Nephron (organoid): Measurements from ENCODE around the gene IFT43.

Experiments
- H3K27ac Mint-ChIP-seq, 3 experiments: 2 replicates each; pipeline ENCODE4 v1.8.0; 2020; ENCODE audit warnings: mixed read lengths in 3 of 3, mild to moderate bottlenecking in 2 of 3, moderate library complexity in 1 of 3
- H3K27me3 Mint-ChIP-seq: 2 replicates; pipeline ENCODE4 v1.8.0; 2021; ENCODE audit warnings: low read depth, mild to moderate bottlenecking, moderate library complexity, mixed read lengths
- H3K36me3 Mint-ChIP-seq: 2 replicates; pipeline ENCODE4 v1.8.0; 2020; ENCODE audit warnings: low read depth, mixed read lengths
- H3K4me1 Mint-ChIP-seq: 2 replicates; pipeline ENCODE4 v1.8.0; 2020; ENCODE audit warnings: mixed read lengths
- H3K4me3 Mint-ChIP-seq, 3 experiments: 2 replicates each; pipeline ENCODE4 v1.8.0; 2020; ENCODE audit warnings: mild to moderate bottlenecking in 3 of 3, mixed read lengths in 3 of 3, moderate library complexity in 2 of 3
- H3K9me3 Mint-ChIP-seq: 2 replicates; pipeline ENCODE4 v1.8.0; 2020; ENCODE audit warnings: mixed read lengths
- CTCF ChIP-seq, 3 experiments: fragments of 200-600 bp; sonication (generic); IDR thresholded peaks; one replicate each; pipeline ENCODE4 v1.5.0; 2021; ENCODE audit warnings: antibody characterized with exemption in 3 of 3; ENCODE audit not compliant: unreplicated experiment in 3 of 3

IFT43 gene

GRCh38 chr14:75980856-75981255 lies 4.7 kb upstream of the IFT43 start:
- no peaks in the 10 kb centered on the region for H3K36me3 Mint-ChIP-seq
- H3K4me1 Mint-ChIP-seq = peaks cover 80% of the 10 kb centered on the region
- TF ChIP-seq CTCF (IDR thresholded peaks at IDR 0.05; ENCODE audit: unreplicated experiment in 3 of 3) = no peak
- H3K27me3 Mint-ChIP-seq = no peaks in the 10 kb centered on the region
- peak overlapping the region; percentile 91 to 96 (median 96) for H3K27ac Mint-ChIP-seq
- peak overlapping the region; percentile 83 to 90 (median 89) for H3K4me3 Mint-ChIP-seq
- no peaks in the 10 kb centered on the region for H3K9me3 Mint-ChIP-seq

- no peaks in the 10 kb centered on the region for H3K27me3 Mint-ChIP-seq
- no peaks in the 10 kb centered on the region for H3K36me3 Mint-ChIP-seq
- TF ChIP-seq CTCF (IDR thresholded peaks at IDR 0.05; ENCODE audit: unreplicated experiment in 3 of 3) = no peak
- H3K4me1 Mint-ChIP-seq = peaks cover 83% of the 10 kb centered on the region
- peak within 1 kb of the TSS; percentile 91 to 96 (median 96) for H3K27ac Mint-ChIP-seq
- no peaks in the 10 kb centered on the region for H3K9me3 Mint-ChIP-seq
- peak within 1 kb of the TSS; percentile 83 to 97 (median 92) for H3K4me3 Mint-ChIP-seq
Measured at GRCh38 chr14:75981426-75982265, 3.9 kb upstream of the IFT43 start, which contains the start of gene TGFB3. TGFB3 (minus strand) TSS chr14:75981995; CDS start chr14:75980893, 1,102 bp downstream.

- H3K36me3 Mint-ChIP-seq = no peaks in the 10 kb centered on the region
- no peaks in the 10 kb centered on the region for H3K27me3 Mint-ChIP-seq
- H3K4me3 Mint-ChIP-seq = peak overlapping the region; percentile 83 to 97 (median 92)
- no peaks in the 10 kb centered on the region for H3K9me3 Mint-ChIP-seq
- TF ChIP-seq CTCF (IDR thresholded peaks at IDR 0.05; ENCODE audit: unreplicated experiment in 3 of 3) = peak; percentile 68 to 75 (median 73)
- H3K4me1 Mint-ChIP-seq = peaks cover 79% of the 10 kb centered on the region
- peak overlapping the region; percentile 91 to 96 (median 96) for H3K27ac Mint-ChIP-seq
Measured at GRCh38 chr14:75982266-75983018, 3.1 kb upstream of the IFT43 start.

GRCh38 chr14:75983019-75983358 lies 2.6 kb upstream of the IFT43 start:
- TF ChIP-seq CTCF (IDR thresholded peaks at IDR 0.05; ENCODE audit: unreplicated experiment in 3 of 3) = no peak
- H3K27ac Mint-ChIP-seq = peak overlapping the region; percentile 80 to 96 (median 91)
- peaks cover 74% of the 10 kb centered on the region for H3K4me1 Mint-ChIP-seq
- H3K4me3 Mint-ChIP-seq = peak overlapping the region; percentile 83 to 97 (median 92)
- H3K9me3 Mint-ChIP-seq = no peaks in the 10 kb centered on the region
- no peaks in the 10 kb centered on the region for H3K36me3 Mint-ChIP-seq
- no peaks in the 10 kb centered on the region for H3K27me3 Mint-ChIP-seq

- H3K27ac Mint-ChIP-seq = peak overlapping the region; percentile 84 to 94 (median 91)
- H3K36me3 Mint-ChIP-seq = peaks cover 3% of the 10 kb centered on the region
- TF ChIP-seq CTCF (IDR thresholded peaks at IDR 0.05; ENCODE audit: unreplicated experiment in 3 of 3) = no peak
- H3K27me3 Mint-ChIP-seq = no peaks in the 10 kb centered on the region
- H3K4me1 Mint-ChIP-seq = peaks cover 57% of the 10 kb centered on the region
- H3K4me3 Mint-ChIP-seq = peak overlapping the region; percentile 83 to 97 (median 92)
- H3K9me3 Mint-ChIP-seq = no peaks in the 10 kb centered on the region
Measured at GRCh38 chr14:75984674-75985073, 889 bp upstream of the IFT43 start.
